Activated CD4-positive, alpha-beta T cell treated with anti-CD3 and anti-CD28 coated beads, Interleukin-2, Interleukin-4, amounts not matched to agents 100 ng/mL and 50 ng/mL, durations not matched to agents 16 hours and 8 hours (primary cell): Measurements from ENCODE around the gene ATG7.

Experiments
- DNase-seq: peaks from one replicate; pipeline ENCODE4 v3.0.0-alpha.2; 2020; ENCODE audit warnings: low spot score

The ATG7 gene

DNA sequence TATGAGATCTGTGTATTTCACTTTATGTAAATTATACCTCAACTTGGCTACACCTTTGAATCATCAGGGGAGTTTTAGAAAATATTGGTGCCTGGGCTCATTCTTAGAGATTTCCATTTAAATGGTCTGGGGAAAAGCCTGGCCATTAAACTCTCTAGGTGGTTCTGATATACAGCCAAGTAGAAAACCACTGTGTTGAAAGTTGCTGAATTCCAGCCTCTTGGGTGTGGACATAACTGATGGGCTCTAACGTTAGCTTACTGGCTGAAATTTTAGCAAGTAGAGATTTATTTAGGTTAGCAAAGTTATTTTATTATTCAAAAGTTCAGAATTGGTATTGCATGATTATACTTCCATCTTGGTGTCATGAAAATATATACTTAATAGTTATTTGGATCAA, 84.1 kb downstream of the ATG7 start:
- no peak for DNase-seq

GRCh38 chr3:11362600-11362999, 90.4 kb downstream of the ATG7 start:
- DNase-seq = peak; percentile 14

DNA sequence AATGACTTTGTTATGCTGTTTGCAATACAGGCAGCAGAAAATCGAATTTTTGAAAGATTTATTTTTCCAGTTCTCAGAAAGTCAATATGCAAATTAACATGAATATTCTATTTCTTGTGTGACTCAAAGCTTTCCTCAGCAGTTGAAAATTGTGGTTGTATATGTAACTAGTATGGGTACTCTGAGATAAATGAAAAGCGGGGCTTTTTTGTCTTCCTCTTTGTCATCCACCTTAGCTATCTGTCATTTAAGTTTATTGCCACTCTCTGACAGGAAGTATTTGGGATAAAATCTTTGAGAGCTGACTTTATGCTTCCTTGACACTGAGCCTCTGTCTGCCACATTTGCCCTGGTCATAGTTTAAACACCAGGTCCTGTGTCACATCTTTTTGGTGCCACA, 91.5 kb downstream of the ATG7 start:
- DNase-seq = peak; percentile 56

GRCh38 chr3:11364181-11364580, 92.0 kb downstream of the ATG7 start:
- no peak for DNase-seq

- DNase-seq = no peak
Measured at GRCh38 chr3:11367143-11367693, 95.0 kb downstream of the ATG7 start.

DNA sequence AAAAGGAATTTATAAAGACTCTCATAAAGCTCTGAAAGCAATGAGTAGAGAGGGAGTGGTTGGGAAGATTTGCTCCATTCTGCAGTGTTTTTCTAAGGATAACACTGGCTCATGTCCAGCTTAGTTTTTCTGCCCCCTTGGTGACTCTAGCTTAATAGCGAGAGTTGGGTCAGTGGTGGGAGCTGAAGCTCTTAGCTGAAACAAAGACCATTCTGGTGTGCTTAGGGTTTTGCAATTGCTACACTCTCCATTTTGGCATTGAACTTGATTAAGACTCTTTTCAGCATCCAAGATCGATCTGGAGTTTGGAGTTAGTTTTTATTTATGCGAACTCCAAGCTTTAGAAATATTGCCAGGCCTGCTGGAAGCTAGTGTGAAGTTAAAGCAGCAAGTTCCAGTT, 98.0 kb downstream of the ATG7 start:
- DNase-seq = no peak

GRCh38 chr3:11370966-11371365, 98.8 kb downstream of the ATG7 start:
- no peak for DNase-seq

DNA sequence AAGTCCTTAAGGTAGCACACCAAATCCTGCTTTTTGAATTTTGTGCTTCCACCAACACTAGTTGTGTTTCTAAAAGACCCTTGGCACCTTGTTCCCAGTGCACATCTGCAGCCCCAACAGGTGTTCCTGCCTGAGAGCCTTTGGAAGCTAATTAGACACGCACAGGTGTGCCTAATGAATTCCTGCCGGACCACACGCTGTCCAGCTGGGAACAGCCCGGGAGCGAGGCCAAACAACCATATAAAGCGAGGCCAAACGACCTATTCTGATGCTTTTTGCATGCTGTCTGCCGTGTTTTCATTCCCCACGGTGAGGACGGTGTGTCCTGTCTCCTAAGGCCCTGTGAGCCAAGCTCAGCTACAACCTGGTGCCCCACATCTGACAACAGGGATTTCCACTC, 99.5 kb downstream of the ATG7 start:
- no peak for DNase-seq

DNA sequence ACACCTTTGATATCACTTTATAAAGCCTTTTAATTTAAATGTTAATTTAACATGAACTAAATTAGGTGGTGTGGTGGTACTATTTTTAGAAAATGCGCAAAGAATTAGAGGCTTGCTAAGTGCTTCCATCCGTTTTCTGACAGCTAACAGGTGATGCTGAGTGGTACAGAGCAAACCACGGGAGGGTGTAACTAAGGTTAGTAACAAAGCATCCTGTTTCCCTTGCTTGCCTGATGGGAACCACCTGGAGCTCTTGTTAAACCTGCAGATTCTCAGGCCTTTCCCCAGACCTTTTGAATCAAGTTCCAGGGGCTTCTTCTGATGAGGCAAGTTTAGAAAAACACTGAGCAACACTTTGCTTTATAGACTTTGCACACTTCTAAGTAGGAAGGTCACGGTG, 101.0 kb downstream of the ATG7 start:
- DNase-seq = no peak

DNA sequence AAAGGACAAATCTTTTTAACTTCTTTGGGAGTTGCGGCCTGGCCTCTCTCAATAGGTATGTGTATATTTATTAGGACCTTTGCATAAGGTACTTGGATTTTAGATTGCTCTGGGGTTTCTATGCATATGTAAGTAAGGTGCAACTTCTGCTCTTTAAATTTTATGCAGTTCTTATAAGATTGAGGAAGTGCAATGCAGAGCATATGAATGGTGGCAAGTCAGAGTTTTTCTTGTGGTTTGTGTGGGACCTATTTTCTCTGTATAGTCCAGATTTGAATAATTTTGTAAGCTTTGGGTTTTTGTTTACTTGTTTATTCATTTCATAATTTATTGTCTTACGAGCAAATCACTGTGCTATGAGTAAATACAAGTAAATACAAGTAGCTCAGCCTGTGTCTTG, 101.5 kb downstream of the ATG7 start:
- DNase-seq = no peak

- DNase-seq = no peak
Measured at GRCh38 chr3:11375333-11376088, 103.3 kb downstream of the ATG7 start.

GRCh38 chr3:11377719-11378118, 105.5 kb downstream of the ATG7 start:
- DNase-seq = no peak

GRCh38 chr3:11379238-11379823, 107.1 kb downstream of the ATG7 start:
- no peak for DNase-seq

GRCh38 chr3:11379824-11380701, 107.9 kb downstream of the ATG7 start:
- DNase-seq = no peak

DNA sequence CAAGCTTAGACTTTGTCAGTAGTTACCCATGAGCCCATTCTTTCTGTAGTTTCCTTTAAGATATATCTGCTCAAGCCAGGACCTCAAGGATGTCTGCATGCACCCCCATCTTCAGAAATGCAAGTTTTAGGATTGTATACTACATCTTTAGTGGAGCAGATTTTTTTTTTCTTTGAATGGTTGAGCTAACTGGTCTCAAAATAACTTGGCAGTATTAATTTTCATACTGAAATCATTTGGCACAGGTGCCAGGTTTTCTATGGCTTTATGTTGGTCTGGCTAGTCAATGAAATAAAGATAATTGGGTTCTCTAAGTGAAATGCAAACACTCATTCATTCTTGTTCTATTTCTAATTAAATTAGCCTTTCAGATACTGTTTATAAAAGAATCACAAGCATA, 108.9 kb downstream of the ATG7 start:
- no peak for DNase-seq

DNA sequence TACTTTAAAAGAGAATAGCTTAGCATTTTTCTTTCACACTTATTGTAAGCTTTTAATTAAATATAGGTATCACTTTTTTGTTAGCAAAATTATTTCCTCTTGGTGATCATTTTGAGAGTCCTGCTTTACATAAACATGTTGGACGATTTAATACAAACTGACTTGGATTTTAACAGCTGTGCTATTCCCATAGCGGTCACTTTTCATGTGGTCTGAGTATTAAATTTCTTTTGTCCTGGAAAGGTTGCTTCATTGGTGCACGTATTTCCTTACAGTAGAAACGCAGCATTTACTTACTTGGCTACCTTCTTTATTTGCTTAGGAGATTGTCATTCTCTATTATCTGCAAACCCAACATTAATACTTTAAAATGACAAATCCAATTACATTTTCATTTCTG, 109.4 kb downstream of the ATG7 start:
- DNase-seq = no peak

- no peak for DNase-seq
Measured at GRCh38 chr3:11382146-11382745, 110.0 kb downstream of the ATG7 start.

- no peak for DNase-seq
Measured at GRCh38 chr3:11384074-11384473, 111.9 kb downstream of the ATG7 start.

- DNase-seq = no peak
Measured at GRCh38 chr3:11385326-11385725, 113.1 kb downstream of the ATG7 start.

GRCh38 chr3:11385891-11386290, 113.7 kb downstream of the ATG7 start:
- DNase-seq = no peak

GRCh38 chr3:11386465-11387113, 114.4 kb downstream of the ATG7 start:
- DNase-seq = no peak
